ENCODE data around the gene SHISA6. TPM values are rescaled to one million over a fixed set of nuclear protein-coding genes. Genes with fewer than 3 reads are reported as not detected.

The SHISA6 gene
- total RNA-seq, 1 experiment from 2014 or later: 21.1 TPM

GRCh38 chr17:11363565-11364117, 122.6 kb downstream of the SHISA6 start:
- CTCF ChIA-PET: no interaction called here
- H3K27me3 Mint-ChIP-seq (ENCODE audit: insufficient read depth, unreplicated experiment): no peaks in the 10 kb centered on the region

GRCh38 chr17:11366272-11366850, 125.3 kb downstream of the SHISA6 start:
- Mint-ChIP-seq H3K27me3 (ENCODE audit: insufficient read depth, unreplicated experiment) (no peaks in the 10 kb centered on the region), H3K9me3 (ENCODE audit: unreplicated experiment) (no peaks in the 10 kb centered on the region), H3K27ac (ENCODE audit: unreplicated experiment) (no peak overlapping the region), H3K4me3 (ENCODE audit: unreplicated experiment) (no peak overlapping the region), H3K4me1 (ENCODE audit: low read depth, unreplicated experiment) (no peaks in the 10 kb centered on the region), H3K36me3 (ENCODE audit: insufficient read depth, unreplicated experiment) (no peaks in the 10 kb centered on the region)
- no peak for TF ChIP-seq CTCF (IDR thresholded peaks at IDR 0.05; ENCODE audit: insufficient read depth in 1 of 2, low read depth in 1 of 2, low read length in 1 of 2, severe bottlenecking in 1 of 2, unreplicated experiment in 1 of 2)
- Histone ChIP-seq H3K27me3 (replicated peaks; ENCODE audit: control insufficient read depth, insufficient read depth, low read length) (no peaks in the 10 kb centered on the region), H3K4me1 (no peaks in the 10 kb centered on the region), H3K4me3 (ENCODE audit: low read depth, low read length) (no peak overlapping the region), H3K36me3 (ENCODE audit: control insufficient read depth, insufficient read depth, low read length) (no peaks in the 10 kb centered on the region), H3K9me3 (no peaks in the 10 kb centered on the region)
- no TSS peak for BruUV-seq (replicated peaks)
- intact Hi-C loops (cut with micrococcal nuclease; ENCODE audit: unreplicated experiment): no loop called here
- ChIA-PET CTCF (no interaction called here), POLR2A (no interaction called here)
- DNase-seq: no peak

More at GRCh38 chr17:11363565-11364117, 122.6 kb downstream of the SHISA6 start:
- BruUV-seq (replicated peaks): no TSS peak
- Mint-ChIP-seq H3K4me1 (ENCODE audit: low read depth, unreplicated experiment) (no peaks in the 10 kb centered on the region), H3K9me3 (ENCODE audit: unreplicated experiment) (no peaks in the 10 kb centered on the region), H3K4me3 (ENCODE audit: unreplicated experiment) (no peak overlapping the region), H3K36me3 (ENCODE audit: insufficient read depth, unreplicated experiment) (no peaks in the 10 kb centered on the region), H3K27ac (ENCODE audit: unreplicated experiment) (no peak overlapping the region)
- Histone ChIP-seq H3K36me3 (ENCODE audit: control insufficient read depth, insufficient read depth, low read length) (no peaks in the 10 kb centered on the region), H3K27me3 (replicated peaks; ENCODE audit: control insufficient read depth, insufficient read depth, low read length) (no peaks in the 10 kb centered on the region), H3K9me3 (no peaks in the 10 kb centered on the region), H3K4me3 (ENCODE audit: low read depth, low read length) (no peak overlapping the region), H3K4me1 (no peaks in the 10 kb centered on the region)
- no peak for TF ChIP-seq CTCF (IDR thresholded peaks at IDR 0.05; ENCODE audit: insufficient read depth in 1 of 2, low read depth in 1 of 2, low read length in 1 of 2, severe bottlenecking in 1 of 2, unreplicated experiment in 1 of 2)
- DNase-seq: no peak
- intact Hi-C loops (cut with micrococcal nuclease; ENCODE audit: unreplicated experiment): no loop called here
- POLR2A ChIA-PET: no interaction called here

GRCh38 chr17:11369575-11369974, 128.6 kb downstream of the SHISA6 start:
- Histone ChIP-seq H3K27me3 (replicated peaks; ENCODE audit: control insufficient read depth, insufficient read depth, low read length) (no peaks in the 10 kb centered on the region), H3K36me3 (ENCODE audit: control insufficient read depth, insufficient read depth, low read length) (no peaks in the 10 kb centered on the region), H3K4me1 (no peaks in the 10 kb centered on the region), H3K4me3 (ENCODE audit: low read depth, low read length) (no peak overlapping the region), H3K9me3 (no peaks in the 10 kb centered on the region)
- intact Hi-C loops (cut with micrococcal nuclease; ENCODE audit: unreplicated experiment): no loop called here
- ChIA-PET POLR2A (no interaction called here), CTCF (no interaction called here)
- no peak for DNase-seq
- H3K27me3 Mint-ChIP-seq (ENCODE audit: insufficient read depth, unreplicated experiment): no peaks in the 10 kb centered on the region
- no peaks in the 10 kb centered on the region for H3K9me3 Mint-ChIP-seq (ENCODE audit: unreplicated experiment)
- no peak overlapping the region for H3K4me3 Mint-ChIP-seq (ENCODE audit: unreplicated experiment)
- H3K4me1 Mint-ChIP-seq (ENCODE audit: low read depth, unreplicated experiment): no peaks in the 10 kb centered on the region
- TF ChIP-seq CTCF (IDR thresholded peaks at IDR 0.05; ENCODE audit: insufficient read depth in 1 of 2, low read depth in 1 of 2, low read length in 1 of 2, severe bottlenecking in 1 of 2, unreplicated experiment in 1 of 2): no peak
- H3K27ac Mint-ChIP-seq (ENCODE audit: unreplicated experiment): no peak overlapping the region
- no TSS peak for BruUV-seq (replicated peaks)
- no peaks in the 10 kb centered on the region for H3K36me3 Mint-ChIP-seq (ENCODE audit: insufficient read depth, unreplicated experiment)
